D721Med (cell line): ENCODE measurements around the gene PNMA1.

Source experiments
- DNase-seq: peaks from one replicate; pipeline ENCODE4 v3.0.0; 2011; ENCODE audit warnings: low spot score; ENCODE audit not compliant: insufficient read length
- FAIRE-seq: peaks from 2 replicates; lab custom pipeline; 2011; peaks lifted over from hg19 to GRCh38; lab: Jason Lieb, UNC
- CTCF ChIP-seq: IDR thresholded peaks from 2 replicates; pipeline ENCODE4 v1.5.1; 2012; ENCODE audit warnings: mild to moderate bottlenecking, control low read depth; ENCODE audit not compliant: insufficient read depth; ENCODE audit errors: missing control alignments

Gene PNMA1

GRCh38 chr14:73731111-73731510 is 16.9 kb upstream of the PNMA1 start:
- no peak for FAIRE-seq
- no peak for TF ChIP-seq CTCF
- DNase-seq, result no peak

GRCh38 chr14:73729556-73730265 is 15.5 kb upstream of the PNMA1 start:
- FAIRE-seq (no peak), DNase-seq (no peak)
- no peak for TF ChIP-seq CTCF

GRCh38 chr14:73728717-73729330 is 14.6 kb upstream of the PNMA1 start:
- DNase-seq (peak; percentile 97), FAIRE-seq (peak; percentile 16)
- TF ChIP-seq CTCF, result peak; percentile 83

- TF ChIP-seq CTCF, result no peak
- no peak for FAIRE-seq
- no peak for DNase-seq
Measured at GRCh38 chr14:73727166-73727565, 13.0 kb upstream of the PNMA1 start.

GRCh38 chr14:73726025-73726961 is 12.1 kb upstream of the PNMA1 start:
- DNase-seq (no peak), FAIRE-seq (no peak)
- TF ChIP-seq CTCF, result no peak

- DNase-seq (no peak), FAIRE-seq (no peak)
- TF ChIP-seq CTCF, result no peak
Measured at GRCh38 chr14:73725116-73726024, 11.2 kb upstream of the PNMA1 start.
